H4 (cell line): Measurements from ENCODE around the gene DISC1. TPM values are rescaled to one million over a fixed set of nuclear protein-coding genes. Genes with fewer than 3 reads are reported as not detected.

Source experiments
- DNase-seq: peaks from one replicate; pipeline ENCODE4 v3.0.0-alpha.2; 2015; ENCODE audit warnings: low spot score
- total RNA-seq: library from RNA; depleted of rRNA; stranded (reverse); fragments of >200 nt; shearing (Covaris generic); gene quantifications from 2 replicates; pipeline ENCODE4 v1.2.3, GENCODE V29; 2014

The DISC1 gene
- total RNA-seq, 1 experiment from 2014 or later, result 3.4 TPM

DNA sequence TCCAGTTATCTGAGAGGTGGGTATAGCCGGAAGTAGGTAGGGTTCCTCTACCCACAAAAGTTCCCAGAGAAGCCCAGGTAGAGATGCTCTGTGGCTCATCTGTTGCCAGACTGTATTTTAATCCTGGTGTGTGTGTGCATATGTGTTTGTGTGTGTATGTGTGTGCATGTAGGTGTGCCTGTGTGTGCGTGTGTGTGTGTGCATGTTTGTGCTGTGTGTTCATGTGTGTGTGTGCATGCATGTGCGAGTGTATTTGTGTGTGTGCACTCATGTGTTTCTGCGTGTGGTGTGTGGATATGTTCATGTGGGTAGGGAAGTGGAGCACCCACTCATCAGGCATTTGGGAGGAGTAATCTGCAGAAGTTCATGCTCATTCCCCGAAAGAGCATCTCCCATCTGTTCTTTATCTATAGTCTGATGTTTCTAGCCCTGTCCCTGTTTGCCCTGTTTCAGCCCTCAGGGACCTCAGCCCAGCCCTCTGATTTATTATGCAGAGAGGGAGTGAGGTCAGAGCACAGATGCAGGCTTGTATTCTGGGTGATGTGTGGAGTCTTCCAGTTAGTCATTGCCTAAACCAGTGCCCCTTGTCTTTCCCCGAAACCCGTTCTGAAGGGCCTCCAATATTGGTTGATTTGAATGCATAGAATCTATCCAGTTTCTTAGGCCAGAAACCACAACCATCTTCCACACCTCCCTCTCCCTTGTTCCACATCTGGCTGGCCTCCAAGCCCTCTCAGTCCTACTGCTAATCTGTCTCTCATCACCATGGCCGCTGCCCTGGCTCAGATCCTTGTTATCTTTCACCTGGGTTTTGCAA is 69.1 kb downstream of the DISC1 start:
- DNase-seq, result no peak

- DNase-seq, result peak; percentile 31
Observed at GRCh38 chr1:231699784-231700183, 73.2 kb downstream of the DISC1 start.

DNA sequence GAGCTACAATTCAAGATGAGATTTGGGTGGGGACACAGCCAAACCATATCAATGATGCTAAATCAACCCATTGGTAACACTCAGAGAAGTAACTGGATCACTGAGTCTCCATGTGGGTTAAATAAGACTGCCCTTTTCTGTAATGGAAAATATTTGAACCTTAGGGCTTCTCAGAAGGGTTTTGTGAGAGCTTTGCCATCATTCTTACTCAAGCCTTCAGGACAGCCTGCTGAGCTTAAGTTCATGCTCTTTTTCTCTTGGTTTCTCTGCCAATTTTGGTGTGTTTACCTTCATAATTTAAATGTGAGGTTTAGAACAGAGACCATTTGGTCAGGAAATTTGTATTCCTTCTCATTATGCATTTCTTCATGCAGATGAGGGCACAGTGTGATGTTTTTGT is 74.7 kb downstream of the DISC1 start:
- no peak for DNase-seq

GRCh38 chr1:231702331-231702730 is 75.7 kb downstream of the DISC1 start:
- no peak for DNase-seq

DNA sequence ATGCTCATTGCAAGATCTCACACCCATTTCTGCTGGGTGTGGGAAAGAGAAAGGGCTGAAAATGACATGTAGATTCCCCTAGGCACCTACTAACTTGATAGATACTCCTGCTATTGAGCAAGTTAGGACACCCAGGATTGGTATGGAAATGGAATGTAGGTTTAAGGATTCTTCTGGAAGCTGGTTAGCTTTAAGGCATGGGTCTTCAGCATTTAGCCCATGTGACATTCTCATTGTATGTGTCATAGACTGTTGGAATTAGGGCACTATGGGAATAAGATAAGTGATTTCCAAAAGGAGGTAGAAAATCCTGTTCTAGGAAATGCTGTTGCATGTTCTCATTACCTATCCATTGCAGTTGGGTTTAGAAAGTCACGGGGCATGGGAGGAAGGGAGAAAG is 76.2 kb downstream of the DISC1 start:
- DNase-seq, result no peak

GRCh38 chr1:231705806-231706760 is 79.5 kb downstream of the DISC1 start:
- DNase-seq, result no peak

- no peak for DNase-seq
Observed at GRCh38 chr1:231706934-231707333, 80.3 kb downstream of the DISC1 start.

DNA sequence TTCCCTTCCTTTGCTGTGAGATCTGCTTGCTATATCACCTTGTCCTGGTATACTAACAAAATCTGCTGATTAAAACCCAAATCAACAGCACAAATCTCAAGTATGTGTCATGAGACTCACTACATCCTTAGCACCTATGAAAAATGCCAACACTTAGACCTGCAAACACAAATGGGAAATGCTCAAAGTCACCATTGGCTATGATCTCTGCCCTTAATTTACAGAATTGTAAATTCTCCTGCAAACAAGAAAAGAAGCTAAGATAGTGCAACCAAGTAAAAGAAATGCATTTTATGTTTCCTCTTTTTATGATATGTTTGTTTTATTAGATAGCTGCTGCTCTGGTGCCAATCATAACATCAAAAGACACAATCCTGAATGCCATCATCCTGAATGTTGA is 80.8 kb downstream of the DISC1 start:
- no peak for DNase-seq

DNA sequence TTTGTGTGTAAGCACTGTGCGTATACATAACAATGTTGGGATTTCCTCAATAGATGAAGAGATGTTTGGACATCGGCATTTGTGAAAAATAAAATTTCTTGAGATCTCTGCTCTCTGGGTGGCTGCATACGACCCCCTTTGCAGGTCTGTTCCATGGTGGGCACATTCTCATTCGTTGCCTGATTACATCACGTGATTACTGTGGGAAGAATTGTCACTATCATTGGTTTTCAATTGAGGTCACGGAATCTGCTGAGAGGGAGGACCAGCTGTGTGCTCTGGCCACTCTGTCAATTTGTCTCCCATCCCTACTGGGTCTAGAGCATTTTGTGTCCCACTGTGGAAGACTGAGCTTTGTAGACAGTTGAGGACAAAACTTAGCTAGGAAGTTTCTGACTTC is 81.8 kb downstream of the DISC1 start:
- DNase-seq, result no peak

GRCh38 chr1:231714440-231714839 is 87.8 kb downstream of the DISC1 start:
- no peak for DNase-seq

DNA sequence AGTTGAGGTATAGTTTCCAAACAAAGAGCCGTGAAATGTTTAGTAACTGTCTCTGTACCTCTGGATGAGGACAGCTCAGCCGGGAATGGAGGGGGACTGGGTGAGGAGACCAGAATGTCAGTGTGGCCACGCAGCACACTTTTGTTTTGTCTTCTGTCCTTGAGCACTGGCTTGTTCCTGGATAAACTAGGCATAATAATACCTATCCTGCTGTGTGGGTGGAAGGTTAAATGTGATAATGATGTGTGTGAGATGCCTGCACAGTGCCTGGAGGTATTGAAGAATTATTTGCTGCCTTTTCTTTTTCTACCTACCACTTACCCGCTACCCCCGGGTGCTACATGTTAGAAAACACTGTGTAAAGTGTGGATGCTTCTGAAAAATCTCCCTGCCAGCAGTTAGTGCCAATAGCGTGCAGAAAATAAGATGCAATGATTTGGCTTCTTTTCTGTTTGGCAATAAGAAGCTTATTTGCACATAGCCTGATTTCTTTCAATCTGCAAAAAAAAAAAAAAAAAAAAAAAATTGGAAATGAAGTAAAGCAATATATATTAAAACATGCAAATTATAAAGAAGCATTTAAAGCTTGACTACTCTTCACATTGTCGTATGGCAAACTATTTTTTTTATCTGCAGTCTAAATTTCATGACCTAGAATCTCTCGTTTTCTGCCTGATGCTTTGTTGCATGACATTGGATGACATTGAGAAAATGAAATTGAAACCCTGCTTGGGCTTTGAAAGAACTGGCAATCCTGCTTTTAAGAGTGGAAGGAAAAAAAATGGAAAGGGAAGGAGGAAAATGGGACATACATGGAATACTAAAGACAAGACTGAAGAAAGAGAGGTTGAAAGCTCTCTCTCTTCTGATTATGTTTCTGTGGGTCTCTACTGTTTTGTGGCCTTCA is 89.5 kb downstream of the DISC1 start:
- no peak for DNase-seq

GRCh38 chr1:231716879-231717278 is 90.3 kb downstream of the DISC1 start:
- DNase-seq, result no peak

DNA sequence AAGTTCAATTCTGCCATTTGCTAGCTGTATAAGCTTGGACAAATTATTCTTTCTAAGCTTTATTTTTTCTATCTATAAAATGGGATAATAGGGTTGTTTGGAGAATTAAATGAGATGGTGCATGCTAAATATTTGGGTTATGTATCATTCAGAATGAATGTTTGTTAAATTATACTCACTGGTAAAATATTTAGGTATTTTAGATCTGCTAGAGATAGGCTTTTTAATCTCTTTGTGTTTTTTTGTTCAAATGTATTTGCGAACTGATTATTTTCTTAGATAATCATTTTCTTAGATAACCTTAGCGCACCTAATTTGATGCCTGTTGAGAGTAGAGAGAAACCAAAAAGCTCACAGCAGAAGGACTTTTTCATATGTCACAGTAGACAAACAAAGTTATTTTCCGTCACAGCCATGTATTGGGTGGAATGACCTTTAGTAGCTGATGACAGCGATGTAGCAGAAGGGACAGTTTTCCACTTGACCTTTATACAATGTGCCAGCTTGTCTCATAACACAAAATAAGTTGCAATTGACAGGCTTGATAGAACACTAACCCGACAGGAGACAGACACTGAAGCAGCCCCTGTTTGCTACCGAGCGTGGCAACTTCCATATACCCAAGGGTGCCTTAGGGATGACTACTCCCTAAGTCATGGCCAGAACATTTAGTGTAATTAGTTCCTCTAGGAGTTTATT is 93.0 kb downstream of the DISC1 start:
- no peak for DNase-seq

GRCh38 chr1:231720652-231721325 is 94.2 kb downstream of the DISC1 start:
- no peak for DNase-seq

GRCh38 chr1:231721436-231721835 is 94.8 kb downstream of the DISC1 start:
- DNase-seq, result no peak

GRCh38 chr1:231722356-231722755 is 95.8 kb downstream of the DISC1 start:
- no peak for DNase-seq

- DNase-seq, result no peak
Observed at GRCh38 chr1:231723146-231723545, 96.6 kb downstream of the DISC1 start.

GRCh38 chr1:231724041-231724440 is 97.5 kb downstream of the DISC1 start:
- no peak for DNase-seq

GRCh38 chr1:231724876-231725647 is 98.5 kb downstream of the DISC1 start:
- peak; percentile 75 for DNase-seq

DNA sequence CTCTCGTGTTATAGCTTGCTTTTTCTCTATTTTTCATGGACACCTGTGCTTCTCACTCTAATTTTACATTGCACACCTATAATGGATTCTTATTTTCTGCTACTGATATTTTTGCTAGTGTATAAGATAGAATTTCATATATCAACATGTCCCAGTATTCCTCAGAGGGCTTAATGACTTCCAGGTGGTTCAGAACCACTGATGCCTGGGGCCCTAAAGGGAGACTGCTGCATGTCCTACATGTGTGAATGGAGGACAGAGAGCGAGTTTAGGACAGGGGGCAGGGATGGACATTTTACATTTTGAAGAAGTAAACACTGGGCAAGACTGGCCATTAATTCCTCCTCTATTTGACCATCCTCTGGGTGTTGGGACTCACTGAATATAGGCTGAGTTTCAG is 100.6 kb downstream of the DISC1 start:
- no peak for DNase-seq
